Activated naive CD8-positive, alpha-beta T cell treated with anti-CD3 and anti-CD28 coated beads, Interleukin-2, amount 50 U/mL, for 24 hours (primary cell): Measurements from ENCODE around the gene SNX32.
"Not testable (repeated sequence)": the region's sequence is repeated elsewhere in the genome, so short reads cannot be mapped to it uniquely, and the experiment has no call there.

Experiments used
- ATAC-seq: fragments of 150-1000 bp; cut with Tn5 transposase; one replicate; pipeline ENCODE4 v1.10.0; 2021
- DNase-seq: peaks from one replicate; pipeline ENCODE4 v3.0.0; 2021
- H3K27ac Mint-ChIP-seq: one replicate; pipeline ENCODE4 v1.8.0; 2021; ENCODE audit warnings: mild to moderate bottlenecking, mixed read lengths
- H3K27me3 Mint-ChIP-seq: one replicate; pipeline ENCODE4 v1.8.0; 2021; ENCODE audit warnings: mixed read lengths
- H3K36me3 Mint-ChIP-seq: one replicate; pipeline ENCODE4 v1.8.0; 2021; ENCODE audit warnings: low read depth, mixed read lengths
- H3K4me1 Mint-ChIP-seq: one replicate; pipeline ENCODE4 v1.8.0; 2021; ENCODE audit warnings: mixed read lengths
- H3K4me3 Mint-ChIP-seq: one replicate; pipeline ENCODE4 v1.8.0; 2021; ENCODE audit warnings: mild to moderate bottlenecking, moderate library complexity, mixed read lengths
- H3K9me3 Mint-ChIP-seq: one replicate; pipeline ENCODE4 v1.8.0; 2021; ENCODE audit warnings: mixed read lengths

Gene SNX32

GRCh38 chr11:65810046-65810868 lies 23.5 kb upstream of the SNX32 start:
- H3K36me3 Mint-ChIP-seq, result no peaks in the 10 kb centered on the region
- H3K27me3 Mint-ChIP-seq, result peaks cover 7% of the 10 kb centered on the region
- H3K4me3 Mint-ChIP-seq, result no peak overlapping the region
- H3K27ac Mint-ChIP-seq, result no peak overlapping the region
- peak; percentile 59 for ATAC-seq
- H3K9me3 Mint-ChIP-seq, result no peaks in the 10 kb centered on the region
- H3K4me1 Mint-ChIP-seq, result no peaks in the 10 kb centered on the region
- DNase-seq, result no peak

DNA sequence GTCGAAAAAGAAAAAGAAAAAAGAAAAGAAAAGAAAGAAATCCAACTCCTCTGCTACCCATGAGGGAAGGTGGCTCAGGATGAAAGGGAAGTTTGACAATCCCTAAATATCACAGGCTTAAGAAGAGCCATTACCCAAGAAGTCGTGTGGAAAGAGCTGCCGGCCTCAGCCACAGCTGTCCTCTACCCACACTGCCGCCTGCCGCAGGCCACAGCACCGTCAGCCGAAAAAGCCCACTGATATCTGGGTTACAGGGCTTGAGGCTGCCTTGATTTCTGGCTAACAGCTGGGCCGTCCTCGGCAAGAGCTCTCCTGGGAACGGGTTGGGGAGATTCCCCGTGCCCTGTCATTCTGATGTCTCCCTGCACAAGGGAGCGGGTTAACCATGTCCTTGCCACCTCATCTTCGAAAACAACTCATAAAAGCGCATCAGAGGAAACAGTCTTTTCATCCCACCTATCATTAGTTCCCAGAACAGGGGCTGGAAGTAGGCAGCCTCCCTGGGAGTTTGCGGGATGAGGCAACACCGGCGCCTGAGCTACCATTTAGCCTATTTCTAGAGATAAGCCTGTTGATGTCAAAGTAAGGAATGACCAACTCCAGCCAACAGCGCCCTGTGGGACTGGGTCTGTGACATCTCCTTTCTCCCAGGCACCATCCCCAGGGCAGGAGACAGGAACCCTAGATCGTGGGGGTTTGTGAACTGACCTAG lies 21.8 kb upstream of the SNX32 start:
- H3K9me3 Mint-ChIP-seq, result no peaks in the 10 kb centered on the region
- H3K4me1 Mint-ChIP-seq, result peaks cover 7% of the 10 kb centered on the region
- ATAC-seq (no peak), DNase-seq (no peak)
- no peak overlapping the region for H3K4me3 Mint-ChIP-seq
- no peak overlapping the region for H3K27ac Mint-ChIP-seq
- H3K36me3 Mint-ChIP-seq, result no peaks in the 10 kb centered on the region
- H3K27me3 Mint-ChIP-seq, result peaks cover 6% of the 10 kb centered on the region

DNA sequence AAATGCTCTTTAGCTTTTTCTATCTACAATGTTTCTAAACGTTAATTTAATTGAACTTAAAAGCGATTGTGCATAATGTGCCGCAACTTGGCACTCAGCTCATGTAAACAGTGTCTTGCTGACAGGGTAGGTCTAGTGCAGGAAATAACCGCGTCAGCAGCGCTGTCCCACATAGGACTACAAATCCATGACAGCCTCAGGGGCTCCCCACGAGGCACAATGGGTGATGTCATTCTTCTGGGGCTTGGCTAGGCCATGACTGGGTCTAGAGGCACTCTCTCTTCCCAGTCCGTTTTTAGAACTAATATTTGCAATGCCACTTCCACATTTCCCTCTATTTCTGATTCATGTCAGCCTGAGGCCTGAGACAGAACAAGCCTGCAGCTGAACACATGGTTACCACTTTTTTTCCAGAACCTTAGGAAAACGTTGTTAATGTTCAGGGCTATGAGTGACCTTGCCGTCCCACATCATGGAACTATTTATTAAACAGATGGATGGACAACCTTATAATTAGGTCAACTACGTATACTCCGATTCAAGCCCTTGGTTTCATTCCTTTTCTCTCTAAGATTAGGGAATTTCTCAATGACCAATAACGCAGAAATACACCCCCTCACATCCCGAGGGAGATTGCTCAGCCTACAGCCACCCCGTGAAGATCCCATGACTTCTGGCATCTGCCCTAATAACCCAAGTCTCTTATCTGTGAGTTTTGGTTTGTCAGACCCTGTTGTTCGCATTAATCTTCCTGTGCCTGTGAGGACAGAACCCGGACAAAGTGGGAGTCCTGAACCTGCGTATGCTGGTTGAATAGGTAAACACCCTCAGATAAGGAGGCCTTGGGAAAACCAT lies 19.4 kb upstream of the SNX32 start:
- H3K9me3 Mint-ChIP-seq, result no peaks in the 10 kb centered on the region
- H3K4me3 Mint-ChIP-seq, result no peak overlapping the region
- H3K4me1 Mint-ChIP-seq, result peaks cover 19% of the 10 kb centered on the region
- H3K27ac Mint-ChIP-seq, result no peak overlapping the region
- ATAC-seq (no peak), DNase-seq (no peak)
- H3K27me3 Mint-ChIP-seq, result no peaks in the 10 kb centered on the region
- H3K36me3 Mint-ChIP-seq, result no peaks in the 10 kb centered on the region

DNA sequence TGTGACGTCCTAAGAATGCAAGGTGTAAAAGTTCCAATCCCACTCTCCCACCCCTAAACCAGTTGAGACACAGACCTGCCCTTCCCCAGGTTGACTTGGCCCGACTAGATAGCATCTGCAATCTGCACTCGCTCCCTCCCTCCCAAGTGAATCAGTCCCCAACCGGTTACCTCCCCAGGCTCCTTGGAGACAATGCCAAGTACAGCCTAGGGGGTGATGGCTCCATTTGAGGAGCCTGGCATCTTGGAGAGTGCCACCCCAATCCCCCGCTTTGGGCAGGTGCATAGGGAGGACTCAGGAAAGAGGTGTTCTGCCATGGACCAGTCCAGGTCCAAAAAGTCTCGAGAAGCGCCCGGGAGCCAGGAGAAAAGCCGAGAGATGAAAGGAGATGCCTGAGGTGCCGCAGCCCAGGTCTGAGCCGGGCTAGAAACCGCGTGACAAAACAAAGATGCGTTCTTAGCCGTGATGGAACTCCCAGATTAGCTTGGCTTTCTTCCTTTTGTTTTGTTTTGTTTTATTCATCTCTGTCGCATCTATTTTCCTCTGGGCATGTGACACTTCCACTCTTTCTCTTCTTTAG lies 18.7 kb upstream of the SNX32 start:
- Mint-ChIP-seq H3K36me3 (no peaks in the 10 kb centered on the region), H3K4me3 (no peak overlapping the region), H3K4me1 (peaks cover 19% of the 10 kb centered on the region), H3K27ac (no peak overlapping the region), H3K27me3 (no peaks in the 10 kb centered on the region), H3K9me3 (no peaks in the 10 kb centered on the region)
- DNase-seq (no peak), ATAC-seq (no peak)

DNA sequence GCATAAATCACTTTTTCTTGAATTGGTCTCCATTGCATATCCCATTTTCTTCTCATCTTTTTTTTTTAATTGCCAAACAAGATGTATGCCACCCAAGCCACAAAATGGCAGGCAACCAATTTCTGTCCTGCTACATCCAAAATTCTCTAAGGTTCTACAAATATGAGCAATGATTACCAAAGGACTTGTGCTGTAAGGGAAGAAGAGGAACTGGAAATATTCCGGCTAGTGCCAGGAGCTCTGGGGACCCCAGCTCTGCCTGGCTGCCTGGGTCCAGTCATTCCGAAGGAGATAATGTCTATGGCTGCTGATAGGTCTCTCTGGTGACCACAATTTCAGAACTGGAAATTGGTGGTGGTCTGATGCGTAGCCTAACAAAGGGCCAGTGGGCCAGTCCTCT lies 17.1 kb upstream of the SNX32 start:
- Mint-ChIP-seq H3K27ac (no peak overlapping the region), H3K4me3 (no peak overlapping the region), H3K27me3 (no peaks in the 10 kb centered on the region), H3K36me3 (no peaks in the 10 kb centered on the region), H3K9me3 (no peaks in the 10 kb centered on the region), H3K4me1 (peaks cover 19% of the 10 kb centered on the region)
- ATAC-seq (no peak), DNase-seq (no peak)

DNA sequence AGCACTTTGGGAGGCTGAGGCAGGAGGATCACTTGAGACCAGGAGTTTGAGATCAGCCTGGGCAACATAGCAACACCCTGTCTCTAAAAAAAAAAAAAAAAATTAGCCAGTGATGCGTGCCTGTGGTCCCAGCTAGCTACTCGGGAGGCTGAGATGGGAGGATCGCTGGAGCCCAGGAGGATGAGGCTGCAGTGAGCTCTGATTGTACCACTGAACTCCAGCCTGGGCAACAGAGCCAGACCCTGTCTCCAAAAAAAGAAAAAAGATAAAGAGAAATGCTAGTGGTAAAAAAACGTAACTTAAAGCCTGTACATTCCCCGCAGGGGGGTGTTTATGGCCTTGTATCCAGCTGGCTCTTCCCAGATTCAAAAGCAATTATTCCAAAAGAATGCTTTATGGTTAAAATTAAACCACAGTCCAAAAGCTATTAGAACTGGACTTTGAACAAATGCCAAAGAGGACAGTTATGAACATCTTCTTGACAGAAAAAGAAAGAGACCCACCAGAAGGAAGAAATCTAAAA lies 16.4 kb upstream of the SNX32 start:
- Mint-ChIP-seq H3K4me3 (peak overlapping the region; percentile 79), H3K27me3 (peaks cover under 1% of the 10 kb centered on the region), H3K36me3 (no peaks in the 10 kb centered on the region), H3K4me1 (peaks cover 19% of the 10 kb centered on the region), H3K27ac (peak overlapping the region; percentile 84), H3K9me3 (no peaks in the 10 kb centered on the region)
- peak; percentile 18 for DNase-seq
- no peak for ATAC-seq

- peaks cover 19% of the 10 kb centered on the region for H3K4me1 Mint-ChIP-seq
- H3K36me3 Mint-ChIP-seq, result no peaks in the 10 kb centered on the region
- H3K4me3 Mint-ChIP-seq, result peak overlapping the region; percentile 79
- peak overlapping the region; percentile 84 for H3K27ac Mint-ChIP-seq
- peak; percentile 99 for DNase-seq
- no peaks in the 10 kb centered on the region for H3K9me3 Mint-ChIP-seq
- H3K27me3 Mint-ChIP-seq, result peaks cover 2% of the 10 kb centered on the region
- ATAC-seq, result peak; percentile 85
Observed at GRCh38 chr11:65817835-65818680, 15.7 kb upstream of the SNX32 start.

DNA sequence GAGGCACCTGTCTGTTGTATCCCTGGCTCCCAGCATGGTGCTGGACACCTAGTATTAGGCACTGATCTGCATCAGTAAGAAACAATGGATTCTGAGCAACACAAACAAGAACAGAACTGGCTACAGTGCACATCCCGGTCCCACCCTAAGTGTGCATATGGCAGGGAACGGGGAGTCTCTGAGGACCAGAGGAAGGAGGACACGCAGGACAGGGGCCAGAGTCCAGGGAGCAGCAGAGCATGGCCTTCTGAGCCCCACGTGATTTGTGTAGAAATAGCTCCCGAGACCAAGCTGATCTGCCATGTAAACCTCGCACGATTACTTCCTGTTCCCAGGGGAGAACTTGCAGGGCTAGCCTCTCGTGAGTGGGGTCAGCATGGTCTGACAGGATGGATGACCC lies 12.7 kb upstream of the SNX32 start:
- no peak overlapping the region for H3K4me3 Mint-ChIP-seq
- no peaks in the 10 kb centered on the region for H3K36me3 Mint-ChIP-seq
- no peak overlapping the region for H3K27ac Mint-ChIP-seq
- no peak for DNase-seq
- H3K9me3 Mint-ChIP-seq, result no peaks in the 10 kb centered on the region
- H3K4me1 Mint-ChIP-seq, result peaks cover 19% of the 10 kb centered on the region
- H3K27me3 Mint-ChIP-seq, result peaks cover 2% of the 10 kb centered on the region
- no peak for ATAC-seq

DNA sequence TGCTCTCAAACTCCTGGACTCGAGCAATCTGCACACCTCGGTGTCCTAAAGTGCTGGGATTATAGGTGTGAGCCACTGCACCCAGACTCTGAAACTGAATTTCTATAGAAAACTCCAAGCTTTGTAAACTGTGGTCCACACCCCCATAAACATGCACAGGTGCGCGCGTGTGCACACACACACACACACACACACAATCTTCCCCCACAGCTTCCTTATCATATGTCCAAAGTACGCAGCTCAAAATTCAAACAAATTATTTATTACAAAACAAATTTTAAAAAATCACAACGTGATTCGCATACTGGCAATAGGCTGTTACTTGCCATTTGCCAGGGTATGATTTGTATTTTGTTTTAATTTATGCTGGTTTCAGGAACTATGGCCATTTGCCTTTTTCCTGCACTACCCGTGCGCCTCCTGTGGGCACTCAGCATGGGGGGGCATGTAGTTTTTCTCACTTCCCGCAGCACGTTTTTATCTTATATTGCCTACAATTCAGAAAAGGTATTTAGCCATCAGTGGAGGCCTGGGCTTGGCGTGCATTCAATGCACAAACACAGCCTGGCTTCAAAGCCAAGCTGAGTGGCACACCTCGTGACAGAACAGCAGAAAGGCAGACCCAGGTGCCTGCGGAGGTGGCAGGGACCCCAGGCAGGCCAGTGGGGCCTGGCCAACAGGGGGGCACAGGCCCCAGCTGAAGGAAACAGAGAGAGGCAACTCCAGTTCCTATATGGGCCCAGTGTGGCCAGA lies 10.8 kb upstream of the SNX32 start:
- no peak for DNase-seq
- no peaks in the 10 kb centered on the region for H3K36me3 Mint-ChIP-seq
- peaks cover 10% of the 10 kb centered on the region for H3K4me1 Mint-ChIP-seq
- ATAC-seq, result no peak
- no peaks in the 10 kb centered on the region for H3K9me3 Mint-ChIP-seq
- peaks cover 2% of the 10 kb centered on the region for H3K27me3 Mint-ChIP-seq
- no peak overlapping the region for H3K27ac Mint-ChIP-seq
- H3K4me3 Mint-ChIP-seq, result no peak overlapping the region

DNA sequence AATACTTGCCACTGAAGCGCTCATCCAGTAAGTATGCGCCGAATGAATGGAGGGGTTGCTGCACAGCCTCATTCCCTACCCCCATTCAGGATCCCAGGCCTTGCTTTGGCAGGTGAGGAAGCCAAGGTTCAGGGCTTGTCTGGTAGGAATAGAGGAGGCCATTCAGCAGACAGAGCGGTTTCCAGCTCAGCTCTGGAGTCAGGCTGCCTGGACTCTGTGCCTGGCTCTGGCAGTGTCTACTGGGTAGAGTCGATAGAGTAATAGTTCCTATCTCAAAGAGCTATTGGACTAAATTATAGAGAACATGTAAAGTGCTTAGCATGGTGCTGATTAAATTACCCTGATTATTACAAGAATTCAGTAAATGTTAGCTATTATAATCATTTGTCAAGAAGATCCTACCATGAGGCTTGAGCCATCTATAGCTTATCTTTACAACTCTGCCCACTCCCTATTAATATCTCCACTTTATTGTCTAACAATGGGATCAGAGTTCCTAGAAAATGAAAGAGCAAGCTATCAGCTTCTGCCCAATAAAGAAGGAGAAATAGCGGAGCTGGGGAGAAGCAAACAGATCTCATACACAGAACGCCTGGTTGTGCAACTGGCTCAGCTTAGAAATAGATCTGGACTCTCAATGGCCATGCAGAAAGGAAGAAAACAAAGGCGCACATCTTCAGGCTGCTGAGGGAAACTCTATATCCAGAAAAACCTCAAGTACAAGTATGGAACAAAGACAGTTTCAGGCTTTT lies 6.6 kb upstream of the SNX32 start:
- Mint-ChIP-seq H3K9me3 (no peaks in the 10 kb centered on the region), H3K27me3 (peaks cover 3% of the 10 kb centered on the region), H3K4me3 (no peak overlapping the region), H3K36me3 (no peaks in the 10 kb centered on the region), H3K27ac (no peak overlapping the region), H3K4me1 (peaks cover 24% of the 10 kb centered on the region)
- no peak for ATAC-seq
- DNase-seq, result no peak

- DNase-seq, result no peak
- H3K27ac Mint-ChIP-seq, result no peak overlapping the region
Observed at GRCh38 chr11:65829459-65829858, 4.3 kb upstream of the SNX32 start.

GRCh38 chr11:65832231-65832630 lies 1.5 kb upstream of the SNX32 start:
- H3K4me3 Mint-ChIP-seq, result not testable (repeated sequence)
- H3K27ac Mint-ChIP-seq, result peak overlapping the region; percentile 70

More at GRCh38 chr11:65829459-65829858, 4.3 kb upstream of the SNX32 start:
- Mint-ChIP-seq H3K4me1 (peaks cover 34% of the 10 kb centered on the region), H3K4me3 (no peak overlapping the region), H3K36me3 (peaks cover 3% of the 10 kb centered on the region), H3K27me3 (peaks cover 3% of the 10 kb centered on the region), H3K9me3 (no peaks in the 10 kb centered on the region)
- no peak for ATAC-seq

More at GRCh38 chr11:65832231-65832630, 1.5 kb upstream of the SNX32 start:
- not testable (repeated sequence) for H3K36me3 Mint-ChIP-seq, DNase-seq, H3K27me3 Mint-ChIP-seq, H3K9me3 Mint-ChIP-seq, ATAC-seq
- H3K4me1 Mint-ChIP-seq, result peaks cover 34% of the 10 kb centered on the region
